ENCODE data around the gene AURKA. TPM values are rescaled to one million over a fixed set of nuclear protein-coding genes. Genes with fewer than 3 reads are reported as not detected.

The AURKA gene
- total and polyA plus RNA-seq, 9 of the 15 experiments (the other 6 are each of a cell fraction or from before 2014, with no cell fraction given), result 72.7 to 162 (median 113) TPM

GRCh38 chr20:56362833-56363413 lies 29.1 kb downstream of the AURKA start (continued):
- TF ChIP-seq ZNF551 (CRISPR knock-in tag; IDR thresholded peaks at IDR 0.05) (no peak), PTBP1 (IDR thresholded peaks at IDR 0.05; ENCODE audit: low read depth, low read length) (peak; percentile 58; the same call in 1 of the 2 replicates), ESRRB (CRISPR knock-in tag; IDR thresholded peaks at IDR 0.05; ENCODE audit: borderline replicate concordance) (no peak), PHB (CRISPR knock-in tag; IDR thresholded peaks at IDR 0.05) (no peak), ZNF184 (CRISPR knock-in tag; IDR thresholded peaks at IDR 0.05) (no peak), USF1 (CRISPR knock-in tag; IDR thresholded peaks at IDR 0.05) (peak; percentile 89), SRF (CRISPR knock-in tag; IDR thresholded peaks at IDR 0.05) (peak in 1 of 2 experiments; percentile 29; a peak in 1 of 4 replicates), FOXP4 (CRISPR knock-in tag; IDR thresholded peaks at IDR 0.05; ENCODE audit: borderline replicate concordance) (no peak), EHMT2 (IDR thresholded peaks at IDR 0.05) (no peak), KAT8 (IDR thresholded peaks at IDR 0.05; ENCODE audit: low read depth) (no peak), CTBP1 (IDR thresholded peaks at IDR 0.05; ENCODE audit: borderline replicate concordance) (peak; percentile 95), KLF6 (CRISPR knock-in tag; IDR thresholded peaks at IDR 0.05; ENCODE audit: borderline replicate concordance) (peak; percentile 42; the same call in 1 of the 2 replicates), MXD1 (CRISPR knock-in tag; IDR thresholded peaks at IDR 0.05; ENCODE audit: borderline replicate concordance, poor library complexity, severe bottlenecking) (no peak), ZNF717 (CRISPR knock-in tag; IDR thresholded peaks at IDR 0.05) (no peak), ZKSCAN3 (CRISPR knock-in tag; IDR thresholded peaks at IDR 0.05) (no peak), SIN3A (IDR thresholded peaks at IDR 0.05; ENCODE audit: borderline replicate concordance in 2 of 2, control insufficient read depth in 1 of 2, low read depth in 2 of 2, low read length in 2 of 2) (peak in 1 of 2 experiments; percentile 65; a peak in 2 of 4 replicates), RBM17 (IDR thresholded peaks at IDR 0.05; ENCODE audit: borderline replicate concordance, low read depth, low read length) (no peak), ARID3A (IDR thresholded peaks at IDR 0.05; ENCODE audit: borderline replicate concordance, low read depth, low read length) (no peak), ZNF449 (CRISPR knock-in tag; IDR thresholded peaks at IDR 0.05) (peak; percentile 48; the same call in 1 of the 2 replicates), TAL1 (IDR thresholded peaks at IDR 0.05) (peak; percentile 98), DPF2 (IDR thresholded peaks at IDR 0.05) (peak; percentile 95)

Measured in K562 (cell line).